Stimulated activated CD4-positive, alpha-beta T cell treated with anti-CD3 and anti-CD28 coated beads, Interleukin-12 subunit alpha, Interleukin-12 subunit beta, amount 100 ng/mL, for 48 hours (primary cell): ENCODE results near the gene ISCA1.
"Not testable (repeated sequence)": the region's sequence is repeated elsewhere in the genome, so short reads cannot be mapped to it uniquely, and the experiment has no call there.

Source experiments
- DNase-seq, 3 donors: peaks; one replicate each; pipeline ENCODE4 v3.0.0-alpha.2; 2020; ENCODE audit warnings: low read depth in 2 of 3, low spot score in 1 of 3

Gene ISCA1

GRCh38 chr9:86282077-86282978 is at the start of gene ISCA1:
Gene ISCA1 (minus strand): TSS chr9:86282538. CDS start chr9:86282458, 80 bp downstream.
- DNase-seq, result peak; percentile 93 to 98 (median 95)

GRCh38 chr9:86330186-86330585 is 47.8 kb upstream of the ISCA1 start:
- DNase-seq, result no peak

GRCh38 chr9:86329649-86330048 is 47.3 kb upstream of the ISCA1 start:
- DNase-seq, result no peak

GRCh38 chr9:86328156-86328555 is 45.8 kb upstream of the ISCA1 start:
- no peak for DNase-seq

- DNase-seq, result no peak
Measured at GRCh38 chr9:86326536-86326935, 44.2 kb upstream of the ISCA1 start.

- DNase-seq, result no peak
Measured at GRCh38 chr9:86324901-86325300, 42.6 kb upstream of the ISCA1 start.

- no peak for DNase-seq
Measured at GRCh38 chr9:86324308-86324707, 42.0 kb upstream of the ISCA1 start.

- DNase-seq, result no peak
Measured at GRCh38 chr9:86322973-86323644, 40.8 kb upstream of the ISCA1 start.

GRCh38 chr9:86321373-86321772 is 39.0 kb upstream of the ISCA1 start:
- no peak for DNase-seq

- DNase-seq, result no peak
Measured at GRCh38 chr9:86318187-86318586, 35.8 kb upstream of the ISCA1 start.

- DNase-seq, result no peak
Measured at GRCh38 chr9:86315078-86315477, 32.7 kb upstream of the ISCA1 start.

GRCh38 chr9:86312959-86313358 is 30.6 kb upstream of the ISCA1 start:
- DNase-seq, result not testable (repeated sequence)

GRCh38 chr9:86308687-86309086 is 26.3 kb upstream of the ISCA1 start:
- DNase-seq, result no peak

- DNase-seq, result no peak
Measured at GRCh38 chr9:86304236-86304730, 21.9 kb upstream of the ISCA1 start.

GRCh38 chr9:86303316-86303975 is 21.1 kb upstream of the ISCA1 start:
- DNase-seq, result peak in 1 of 3 donors; percentile 36

- DNase-seq, result no peak
Measured at GRCh38 chr9:86301686-86302085, 19.3 kb upstream of the ISCA1 start.

- no peak for DNase-seq
Measured at GRCh38 chr9:86300701-86301100, 18.4 kb upstream of the ISCA1 start.

GRCh38 chr9:86298873-86299272 is 16.5 kb upstream of the ISCA1 start:
- no peak for DNase-seq

- DNase-seq, result not testable (repeated sequence)
Measured at GRCh38 chr9:86290341-86290740, 8.0 kb upstream of the ISCA1 start.

GRCh38 chr9:86288499-86289198 is 6.3 kb upstream of the ISCA1 start:
- no peak for DNase-seq

GRCh38 chr9:86287013-86287412 is 4.7 kb upstream of the ISCA1 start:
- no peak for DNase-seq
